ENCODE data around the gene CLSTN2.

DNA sequence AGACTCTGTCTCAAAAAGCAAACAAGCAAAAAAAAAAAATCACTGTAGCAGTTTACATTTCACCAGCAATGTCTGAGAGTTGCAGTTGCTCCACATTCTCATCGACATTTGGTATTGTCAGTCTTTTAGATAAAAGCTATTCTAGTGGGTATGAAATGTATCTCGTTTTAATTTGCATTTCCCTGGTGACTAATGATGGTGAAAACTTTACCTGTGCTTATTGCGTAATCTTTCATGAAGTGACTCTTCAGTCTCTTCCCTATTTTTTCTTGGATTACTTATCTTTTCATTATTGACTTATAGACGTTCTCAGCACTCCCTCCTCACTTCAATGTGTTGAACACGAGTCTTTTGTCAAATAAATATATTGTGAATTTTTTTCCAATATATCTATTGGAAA, 37.2 kb upstream of the CLSTN2 start:
- TF ChIP-seq, protein P1, sequence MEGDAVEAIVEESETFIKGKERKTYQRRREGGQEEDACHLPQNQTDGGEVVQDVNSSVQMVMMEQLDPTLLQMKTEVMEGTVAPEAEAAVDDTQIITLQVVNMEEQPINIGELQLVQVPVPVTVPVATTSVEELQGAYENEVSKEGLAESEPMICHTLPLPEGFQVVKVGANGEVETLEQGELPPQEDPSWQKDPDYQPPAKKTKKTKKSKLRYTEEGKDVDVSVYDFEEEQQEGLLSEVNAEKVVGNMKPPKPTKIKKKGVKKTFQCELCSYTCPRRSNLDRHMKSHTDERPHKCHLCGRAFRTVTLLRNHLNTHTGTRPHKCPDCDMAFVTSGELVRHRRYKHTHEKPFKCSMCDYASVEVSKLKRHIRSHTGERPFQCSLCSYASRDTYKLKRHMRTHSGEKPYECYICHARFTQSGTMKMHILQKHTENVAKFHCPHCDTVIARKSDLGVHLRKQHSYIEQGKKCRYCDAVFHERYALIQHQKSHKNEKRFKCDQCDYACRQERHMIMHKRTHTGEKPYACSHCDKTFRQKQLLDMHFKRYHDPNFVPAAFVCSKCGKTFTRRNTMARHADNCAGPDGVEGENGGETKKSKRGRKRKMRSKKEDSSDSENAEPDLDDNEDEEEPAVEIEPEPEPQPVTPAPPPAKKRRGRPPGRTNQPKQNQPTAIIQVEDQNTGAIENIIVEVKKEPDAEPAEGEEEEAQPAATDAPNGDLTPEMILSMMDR (tag by site-specific recombination; IDR thresholded peaks at IDR 0.05): no peak
- TF ChIP-seq, protein P2, sequence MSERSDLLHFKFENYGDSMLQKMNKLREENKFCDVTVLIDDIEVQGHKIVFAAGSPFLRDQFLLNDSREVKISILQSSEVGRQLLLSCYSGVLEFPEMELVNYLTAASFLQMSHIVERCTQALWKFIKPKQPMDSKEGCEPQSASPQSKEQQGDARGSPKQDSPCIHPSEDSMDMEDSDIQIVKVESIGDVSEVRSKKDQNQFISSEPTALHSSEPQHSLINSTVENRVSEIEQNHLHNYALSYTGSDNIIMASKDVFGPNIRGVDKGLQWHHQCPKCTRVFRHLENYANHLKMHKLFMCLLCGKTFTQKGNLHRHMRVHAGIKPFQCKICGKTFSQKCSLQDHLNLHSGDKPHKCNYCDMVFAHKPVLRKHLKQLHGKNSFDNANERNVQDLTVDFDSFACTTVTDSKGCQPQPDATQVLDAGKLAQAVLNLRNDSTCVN (tag by site-specific recombination; optimal IDR thresholded peaks at IDR 0.05): no peak
- TF ChIP-seq ZNF707 (tag by site-specific recombination; IDR thresholded peaks at IDR 0.05): no peak
- TF ChIP-seq, protein P3, sequence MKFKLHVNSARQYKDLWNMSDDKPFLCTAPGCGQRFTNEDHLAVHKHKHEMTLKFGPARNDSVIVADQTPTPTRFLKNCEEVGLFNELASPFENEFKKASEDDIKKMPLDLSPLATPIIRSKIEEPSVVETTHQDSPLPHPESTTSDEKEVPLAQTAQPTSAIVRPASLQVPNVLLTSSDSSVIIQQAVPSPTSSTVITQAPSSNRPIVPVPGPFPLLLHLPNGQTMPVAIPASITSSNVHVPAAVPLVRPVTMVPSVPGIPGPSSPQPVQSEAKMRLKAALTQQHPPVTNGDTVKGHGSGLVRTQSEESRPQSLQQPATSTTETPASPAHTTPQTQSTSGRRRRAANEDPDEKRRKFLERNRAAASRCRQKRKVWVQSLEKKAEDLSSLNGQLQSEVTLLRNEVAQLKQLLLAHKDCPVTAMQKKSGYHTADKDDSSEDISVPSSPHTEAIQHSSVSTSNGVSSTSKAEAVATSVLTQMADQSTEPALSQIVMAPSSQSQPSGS (tag by site-specific recombination; IDR thresholded peaks at IDR 0.05; ENCODE audit: low read depth): no peak
- TF ChIP-seq, protein P4, sequence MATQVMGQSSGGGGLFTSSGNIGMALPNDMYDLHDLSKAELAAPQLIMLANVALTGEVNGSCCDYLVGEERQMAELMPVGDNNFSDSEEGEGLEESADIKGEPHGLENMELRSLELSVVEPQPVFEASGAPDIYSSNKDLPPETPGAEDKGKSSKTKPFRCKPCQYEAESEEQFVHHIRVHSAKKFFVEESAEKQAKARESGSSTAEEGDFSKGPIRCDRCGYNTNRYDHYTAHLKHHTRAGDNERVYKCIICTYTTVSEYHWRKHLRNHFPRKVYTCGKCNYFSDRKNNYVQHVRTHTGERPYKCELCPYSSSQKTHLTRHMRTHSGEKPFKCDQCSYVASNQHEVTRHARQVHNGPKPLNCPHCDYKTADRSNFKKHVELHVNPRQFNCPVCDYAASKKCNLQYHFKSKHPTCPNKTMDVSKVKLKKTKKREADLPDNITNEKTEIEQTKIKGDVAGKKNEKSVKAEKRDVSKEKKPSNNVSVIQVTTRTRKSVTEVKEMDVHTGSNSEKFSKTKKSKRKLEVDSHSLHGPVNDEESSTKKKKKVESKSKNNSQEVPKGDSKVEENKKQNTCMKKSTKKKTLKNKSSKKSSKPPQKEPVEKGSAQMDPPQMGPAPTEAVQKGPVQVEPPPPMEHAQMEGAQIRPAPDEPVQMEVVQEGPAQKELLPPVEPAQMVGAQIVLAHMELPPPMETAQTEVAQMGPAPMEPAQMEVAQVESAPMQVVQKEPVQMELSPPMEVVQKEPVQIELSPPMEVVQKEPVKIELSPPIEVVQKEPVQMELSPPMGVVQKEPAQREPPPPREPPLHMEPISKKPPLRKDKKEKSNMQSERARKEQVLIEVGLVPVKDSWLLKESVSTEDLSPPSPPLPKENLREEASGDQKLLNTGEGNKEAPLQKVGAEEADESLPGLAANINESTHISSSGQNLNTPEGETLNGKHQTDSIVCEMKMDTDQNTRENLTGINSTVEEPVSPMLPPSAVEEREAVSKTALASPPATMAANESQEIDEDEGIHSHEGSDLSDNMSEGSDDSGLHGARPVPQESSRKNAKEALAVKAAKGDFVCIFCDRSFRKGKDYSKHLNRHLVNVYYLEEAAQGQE (tag by site-specific recombination; IDR thresholded peaks at IDR 0.05): no peak
- TF ChIP-seq TCF7L2 (IDR thresholded peaks at IDR 0.05; ENCODE audit: borderline replicate concordance, low read depth, low read length): no peak
- TF ChIP-seq ZFHX2 (tag by site-specific recombination; conservative IDR thresholded peaks at IDR 0.05): no peak

Measured in HEK293 (cell line).